SKM-1 (cell line): Measurements from ENCODE around the gene IQUB.
"Not testable (repeated sequence)": the region's sequence is repeated elsewhere in the genome, so short reads cannot be mapped to it uniquely, and the experiment has no call there.

Source experiments
- DNase-seq: peaks from one replicate; lab custom pipeline; 2025; ENCODE audit not compliant: unreplicated experiment; lab: John Stamatoyannopoulos, UW

IQUB gene

DNA sequence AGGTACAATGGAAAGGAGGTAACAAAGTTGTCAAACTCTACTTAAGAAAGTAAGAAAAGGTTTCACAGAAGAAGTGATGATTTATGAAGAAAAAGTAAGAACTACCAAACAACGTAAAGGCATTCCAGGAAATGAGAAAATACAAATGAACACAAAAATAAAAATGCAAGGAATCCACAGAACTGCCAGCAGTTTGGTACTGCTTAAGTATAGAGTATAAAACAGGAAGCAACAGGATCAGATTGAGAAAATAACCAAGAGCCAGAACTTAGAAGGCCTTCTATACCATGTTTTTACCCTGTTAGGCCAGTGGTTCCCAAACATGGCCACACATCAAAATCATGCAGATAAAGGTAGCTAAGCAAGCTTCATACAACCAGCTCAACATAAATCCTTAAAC lies 14.0 kb upstream of the IQUB start:
- DNase-seq: no peak

DNA sequence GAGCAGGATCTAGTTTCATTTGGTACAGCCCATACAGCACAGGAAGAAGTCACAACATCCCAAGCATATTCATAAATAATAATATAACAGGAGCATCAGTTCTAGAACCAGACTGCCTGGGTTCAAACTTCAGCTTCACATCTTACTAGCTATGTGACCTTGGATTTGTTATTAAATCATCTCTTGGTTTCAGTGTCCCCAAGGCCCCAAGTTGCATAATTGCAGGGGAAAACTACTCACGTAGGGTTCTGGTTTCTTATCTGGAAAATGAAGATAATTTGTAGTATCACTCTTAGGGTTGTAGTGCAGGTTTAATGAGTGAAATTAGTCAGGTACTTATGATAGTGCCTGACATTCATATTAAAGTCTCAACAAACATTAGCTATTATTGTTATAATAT lies 5.5 kb upstream of the IQUB start:
- DNase-seq: no peak

DNA sequence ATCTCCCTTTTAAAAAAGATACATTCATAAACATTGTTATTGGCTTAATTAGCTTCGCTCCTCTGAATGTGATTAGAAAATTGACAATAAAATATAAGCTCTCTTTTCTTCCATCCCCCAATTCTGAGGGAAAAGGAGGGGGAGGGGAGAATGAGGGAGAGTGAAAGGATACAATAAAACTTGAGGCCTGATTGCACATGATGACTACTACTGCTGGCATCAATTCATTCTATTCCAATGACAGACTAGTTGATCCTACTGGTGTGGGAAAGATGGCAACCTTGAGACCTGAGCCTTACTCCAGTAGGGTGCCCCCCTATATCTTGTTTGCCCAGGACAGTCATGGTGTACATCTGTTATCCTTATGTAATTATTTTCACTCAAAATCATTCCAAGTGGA lies 4.5 kb upstream of the IQUB start:
- DNase-seq: no peak

DNA sequence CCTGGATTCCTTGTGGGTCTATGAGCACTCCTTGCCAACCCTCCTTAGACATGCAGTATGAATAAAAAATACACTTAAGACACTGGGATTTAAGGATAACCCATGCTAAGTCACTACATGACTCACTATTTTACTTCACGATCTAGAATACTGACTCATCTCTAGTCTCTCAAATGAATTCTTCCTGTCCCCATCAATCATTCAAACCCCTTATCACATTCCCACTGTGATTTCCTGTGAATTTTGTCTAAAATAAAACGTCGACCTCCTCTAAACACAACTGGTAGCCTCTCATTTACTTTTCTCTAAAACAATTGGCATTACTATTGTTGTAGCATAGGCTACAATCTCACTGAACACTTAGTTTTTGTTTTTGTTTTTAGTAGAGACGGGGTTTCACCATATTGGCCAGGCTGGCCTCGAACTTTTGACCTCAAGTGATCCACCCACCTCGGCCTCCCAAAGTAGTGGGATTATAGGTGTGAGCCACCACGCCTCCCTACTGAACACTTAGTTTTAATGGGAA lies 3.9 kb upstream of the IQUB start:
- no peak for DNase-seq

DNA sequence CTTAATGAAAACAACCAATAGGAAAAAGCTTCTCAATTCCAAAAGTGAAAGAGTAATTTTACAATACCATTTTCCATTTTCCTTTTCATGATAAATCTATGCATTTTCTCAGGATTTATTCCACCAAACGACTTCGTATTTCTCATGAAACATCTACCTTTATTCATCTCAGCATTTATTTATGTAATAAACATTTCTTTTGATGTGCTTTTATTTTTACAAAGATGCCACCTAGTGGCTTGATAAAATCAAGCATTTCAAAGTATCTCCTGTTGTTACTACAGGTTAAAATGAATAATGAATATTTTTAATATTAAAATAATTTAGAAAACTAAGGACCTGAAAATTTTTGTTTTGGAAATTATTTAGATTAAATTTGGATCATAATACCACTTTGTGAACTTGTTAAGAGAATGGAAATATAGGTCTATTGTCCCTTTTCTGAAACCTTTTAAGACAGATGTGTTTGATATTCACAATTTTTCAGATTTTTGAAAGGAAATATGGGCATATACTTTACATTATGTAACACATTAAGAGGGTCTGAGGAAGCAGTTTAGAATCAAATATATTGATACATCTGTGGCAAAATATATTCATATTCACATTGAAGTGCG lies 2.7 kb upstream of the IQUB start:
- no peak for DNase-seq

DNA sequence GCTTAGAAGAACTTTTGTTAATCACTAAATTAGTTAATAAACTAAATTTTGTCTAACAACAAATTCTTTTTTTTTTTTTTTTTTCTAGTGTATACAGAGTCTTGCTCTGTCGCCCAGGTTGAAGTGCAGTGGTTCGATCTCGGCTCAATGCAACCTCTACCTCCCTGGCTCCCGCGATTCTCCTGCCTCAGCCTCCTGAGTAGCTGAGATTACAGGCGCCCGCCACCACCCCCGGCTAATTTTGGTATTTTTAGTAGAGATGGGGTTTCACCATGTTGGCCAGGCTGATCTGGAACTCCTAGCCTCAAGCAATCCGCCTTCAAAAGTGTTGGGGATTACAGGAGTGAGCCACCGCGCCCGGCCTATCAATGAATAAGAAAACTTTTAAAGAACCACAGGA lies 1.1 kb upstream of the IQUB start:
- DNase-seq: no peak

DNA sequence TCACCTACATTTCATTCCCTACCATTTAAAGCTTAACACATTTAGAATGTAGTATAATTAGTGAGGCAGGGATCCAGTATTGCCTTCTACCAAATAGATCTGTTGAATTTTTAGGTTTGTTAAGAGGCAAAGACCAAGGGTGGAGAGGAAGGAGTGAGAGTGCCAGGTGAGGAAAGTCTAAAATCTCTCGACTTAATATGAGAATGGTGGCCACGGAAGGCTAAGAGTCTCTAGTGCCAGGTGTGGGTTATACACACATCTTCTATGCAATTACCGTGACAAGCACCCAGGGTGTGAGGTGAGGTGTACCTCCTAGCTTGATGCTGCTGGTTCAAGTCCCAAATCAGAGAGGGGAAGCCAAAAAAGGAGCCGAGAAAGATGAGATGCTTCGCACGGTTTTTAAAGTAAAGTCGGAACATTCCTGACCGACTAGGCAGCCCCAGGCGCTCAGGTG lies 439 bp downstream of the IQUB start:
- DNase-seq: no peak

DNA sequence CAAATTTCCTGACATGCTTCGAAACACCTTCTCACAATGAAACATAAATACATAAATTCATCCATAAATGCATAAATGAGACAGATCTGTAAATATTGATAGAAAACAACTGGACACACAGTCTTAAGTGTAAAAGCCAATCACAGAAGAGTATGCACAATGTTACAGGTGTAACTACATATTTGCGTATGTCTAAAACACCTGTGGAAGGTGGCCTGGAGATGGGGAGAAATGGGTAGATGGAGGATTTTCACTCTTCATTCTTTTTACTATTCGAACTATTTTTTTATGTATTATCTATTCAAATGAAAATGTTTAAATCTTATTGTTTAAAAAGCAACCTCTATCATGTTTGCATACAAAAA lies 860 bp downstream of the IQUB start:
- no peak for DNase-seq

DNA sequence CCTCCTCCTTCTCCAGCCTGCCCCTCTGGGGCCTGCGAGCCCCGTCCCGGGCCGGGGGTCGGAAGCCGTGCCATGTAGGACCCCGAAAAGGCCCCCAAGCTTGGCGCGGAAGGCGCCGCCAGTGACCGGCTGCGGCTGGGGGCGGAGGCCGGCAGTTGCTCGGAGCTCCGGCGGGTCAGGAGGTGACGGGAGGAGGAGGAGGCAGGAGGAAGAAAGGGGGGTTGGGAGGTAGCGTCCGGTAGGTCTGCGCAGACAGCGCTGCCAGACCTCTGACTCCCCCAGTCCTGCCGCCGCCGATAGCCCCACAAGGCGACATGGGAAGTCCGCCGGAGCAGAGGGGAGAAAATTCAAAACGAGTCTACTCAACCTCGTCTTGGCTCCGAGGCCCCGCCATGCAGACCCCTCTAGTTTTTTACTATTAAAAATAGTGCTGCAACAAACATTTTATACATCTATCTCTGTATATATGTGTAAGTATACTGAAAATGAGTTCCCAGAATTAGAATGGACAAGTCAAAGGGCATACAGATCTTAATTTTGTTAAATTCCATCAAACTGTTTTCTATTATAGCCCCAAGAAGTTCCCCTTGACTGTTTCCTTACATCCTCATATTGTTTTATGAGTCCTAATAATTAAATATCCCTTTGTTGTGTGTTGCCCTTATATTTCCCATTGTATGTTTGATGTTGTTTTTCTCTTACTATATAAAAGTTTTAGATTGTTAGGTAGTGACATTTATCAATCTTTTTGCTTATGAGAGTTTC lies 1.4 kb downstream of the IQUB start:
- DNase-seq: peak; percentile 12

DNA sequence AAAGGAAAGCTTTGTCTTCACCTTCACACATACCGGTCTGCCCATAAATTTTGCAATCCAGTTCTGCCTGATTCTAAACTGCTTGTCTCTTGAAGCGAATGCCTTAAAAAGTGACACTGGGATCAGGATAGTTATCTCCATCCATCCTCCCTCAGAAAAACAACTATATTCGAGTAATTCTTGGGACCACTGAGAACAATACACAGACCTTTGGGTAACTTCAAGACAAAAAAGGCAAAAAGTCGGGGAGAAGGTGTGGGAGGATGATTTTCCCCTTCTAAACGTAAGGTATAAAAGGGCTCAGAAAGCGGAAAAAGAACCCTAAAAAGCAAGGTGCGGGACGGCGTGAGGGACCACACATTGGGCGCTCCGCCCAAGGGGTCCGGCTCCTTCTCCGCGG lies 2.1 kb downstream of the IQUB start:
- not testable (repeated sequence) for DNase-seq

DNA sequence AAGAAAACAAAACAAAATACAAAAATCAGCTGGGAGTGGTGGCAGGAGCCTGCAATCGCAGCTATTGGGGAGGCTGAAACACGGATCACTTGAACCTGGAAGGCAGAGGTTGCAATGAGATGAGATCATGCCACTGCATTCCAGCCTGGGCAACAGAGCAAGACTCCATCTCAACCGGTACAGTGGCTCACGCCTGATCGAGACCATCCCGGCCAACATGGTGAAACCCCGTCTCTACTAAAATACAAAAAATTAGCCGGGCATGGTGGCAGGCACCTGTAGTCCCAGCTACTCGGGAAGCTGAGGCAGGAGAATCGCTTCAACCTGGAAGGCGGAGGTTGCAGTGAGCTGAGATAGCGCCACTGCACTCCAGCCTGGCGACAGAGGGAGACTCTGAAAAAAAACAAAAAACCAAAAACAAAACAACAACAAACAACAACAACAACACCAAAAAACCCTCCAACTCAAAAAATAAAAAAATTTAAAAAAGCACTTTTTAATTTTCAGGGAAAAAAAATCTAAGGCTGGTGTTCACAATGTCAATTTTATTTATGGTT lies 4.3 kb downstream of the IQUB start:
- DNase-seq: not testable (repeated sequence)

DNA sequence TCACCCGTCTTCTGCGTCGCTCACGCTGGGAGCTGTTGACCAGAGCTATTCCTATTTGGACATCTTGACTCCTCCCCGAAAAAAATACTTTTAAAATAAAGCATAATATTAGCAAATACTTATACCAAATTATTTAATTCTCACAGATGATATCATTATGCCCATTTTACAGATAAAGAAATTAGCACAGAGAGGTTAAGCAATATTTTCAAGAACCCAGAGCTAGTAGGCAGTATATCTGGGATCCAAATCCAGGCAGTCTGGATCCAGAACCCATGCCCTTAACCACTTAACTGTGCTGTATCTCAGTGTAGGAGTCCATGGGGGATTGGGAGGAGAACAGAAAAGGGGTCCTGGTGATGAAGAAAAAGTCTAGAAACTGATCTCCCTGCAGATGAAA lies 6.1 kb downstream of the IQUB start:
- DNase-seq: no peak

DNA sequence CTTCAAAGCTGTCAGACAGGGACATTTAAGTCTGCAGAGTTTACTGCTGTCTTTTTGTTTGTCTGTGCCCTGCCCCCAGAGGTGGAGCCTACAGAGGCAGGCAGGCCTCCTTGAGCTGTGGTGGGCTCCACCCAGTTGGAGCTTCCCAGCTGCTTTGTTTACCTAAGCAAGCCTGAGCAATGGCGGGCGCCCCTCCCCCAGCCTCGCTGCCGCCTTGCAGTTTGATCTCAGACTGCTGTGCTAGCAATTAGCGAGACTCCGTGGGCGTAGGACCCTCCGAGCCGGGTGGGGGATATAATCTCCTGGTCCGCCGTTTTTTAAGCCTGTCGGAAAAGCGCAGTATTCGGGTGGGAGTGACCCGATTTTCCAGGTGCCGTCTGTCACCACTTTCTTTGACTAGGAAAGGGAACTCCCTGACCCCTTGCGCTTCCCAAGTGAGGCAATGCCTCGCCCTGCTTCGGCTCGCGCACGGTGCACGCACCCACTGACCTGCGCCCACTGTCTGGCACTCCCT lies 6.6 kb downstream of the IQUB start:
- DNase-seq: not testable (repeated sequence)

DNA sequence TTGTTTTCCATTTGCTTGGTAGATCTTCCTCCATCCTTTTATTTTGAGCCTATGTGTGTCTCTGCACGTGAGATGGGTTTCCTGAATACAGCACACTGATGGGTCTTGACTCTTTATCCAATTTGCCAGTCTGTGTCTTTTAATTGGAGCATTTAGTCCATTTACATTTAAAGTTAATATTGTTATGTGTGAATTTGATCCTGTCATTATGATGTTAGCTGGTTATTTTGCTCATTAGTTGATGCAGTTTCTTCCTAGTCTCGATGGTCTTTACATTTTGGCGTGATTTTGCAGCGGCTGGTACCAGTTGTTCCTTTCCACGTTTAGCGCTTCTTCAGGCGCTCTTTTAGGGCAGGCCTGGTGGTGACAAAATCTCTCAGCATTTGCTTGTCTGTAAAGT lies 7.9 kb downstream of the IQUB start:
- DNase-seq: not testable (repeated sequence)

DNA sequence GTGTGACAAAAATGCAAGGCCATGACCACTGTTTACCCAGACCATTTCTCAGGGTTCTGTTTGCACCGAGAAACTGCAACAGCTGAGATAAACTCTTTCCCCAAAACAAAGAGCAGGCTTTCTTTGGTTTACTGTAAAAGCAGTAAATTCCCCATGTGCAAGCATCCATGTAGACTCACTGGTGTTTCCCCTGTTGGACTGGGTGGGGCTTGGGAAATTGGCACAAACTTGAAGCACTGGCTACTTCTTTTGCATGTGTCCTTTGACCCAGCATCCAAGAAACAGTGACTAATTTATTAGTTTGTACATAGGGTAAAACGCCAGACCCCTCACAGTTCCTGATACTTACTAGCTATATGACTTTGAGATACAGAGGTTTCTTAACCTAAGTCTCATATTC lies 12.3 kb downstream of the IQUB start:
- no peak for DNase-seq

DNA sequence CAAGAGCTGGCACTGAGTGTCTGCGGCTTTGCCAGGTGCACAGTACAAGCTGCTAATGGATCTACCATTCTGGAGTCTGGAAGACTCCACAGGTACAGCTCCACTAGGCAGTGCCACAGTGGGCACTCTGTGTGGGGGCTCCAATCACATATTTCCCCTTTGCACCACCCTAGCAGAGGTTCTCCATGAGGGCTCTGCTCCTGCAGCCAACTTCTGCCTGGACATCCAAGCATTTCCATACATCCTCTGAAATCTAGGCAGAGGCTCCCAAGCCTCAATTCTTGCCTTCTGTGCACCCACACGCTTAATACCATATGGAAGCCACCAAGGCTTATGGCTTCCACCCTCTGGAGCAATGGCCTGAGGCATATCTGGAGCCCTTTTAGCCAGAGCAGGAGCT lies 29.2 kb downstream of the IQUB start:
- no peak for DNase-seq

DNA sequence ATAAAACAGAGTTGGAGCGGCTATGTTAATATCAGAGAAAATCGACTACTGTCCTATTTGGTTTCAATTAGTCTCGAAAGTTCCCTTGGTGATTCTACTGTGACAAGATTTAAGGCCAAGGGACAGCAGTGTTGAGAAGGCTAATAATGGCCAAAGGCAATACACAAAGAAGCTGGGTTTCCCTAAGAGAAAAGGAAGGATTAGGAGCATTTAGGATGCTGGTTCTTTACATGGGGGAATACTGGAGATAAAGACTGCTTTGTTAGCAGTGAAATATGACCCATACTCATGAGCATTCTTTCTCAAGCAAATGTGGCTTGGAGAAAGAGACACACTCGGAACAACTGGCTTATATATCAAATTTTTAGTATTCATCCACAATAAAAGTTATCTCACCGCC lies 32.2 kb downstream of the IQUB start:
- no peak for DNase-seq

DNA sequence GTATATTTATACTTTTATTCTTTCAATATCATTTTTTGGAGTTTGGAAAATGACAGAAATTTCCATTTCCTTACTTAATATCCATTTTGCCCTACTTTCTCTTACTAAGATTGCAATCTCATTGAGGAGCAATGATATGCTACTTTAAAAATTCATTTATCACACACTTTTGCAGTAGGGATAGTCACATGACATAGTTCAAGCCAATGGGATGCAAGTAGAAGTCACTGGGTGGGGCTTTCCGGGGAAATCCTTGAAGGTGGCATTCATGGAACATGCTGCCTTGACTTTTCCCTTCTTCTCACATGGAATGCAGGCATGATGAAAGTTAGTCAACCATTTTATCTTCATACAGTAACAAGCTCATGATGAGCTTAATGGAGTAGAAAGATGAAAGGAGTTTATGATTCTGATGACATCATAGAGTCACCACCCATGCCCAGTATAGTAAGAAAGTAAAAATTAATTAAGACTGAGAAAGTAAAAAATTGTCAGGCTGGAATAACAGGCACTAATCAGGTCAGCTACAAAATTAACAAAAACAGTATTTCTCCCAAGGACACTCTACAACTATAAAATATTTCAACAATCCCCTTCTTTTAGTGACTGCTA lies 33.4 kb downstream of the IQUB start:
- no peak for DNase-seq

DNA sequence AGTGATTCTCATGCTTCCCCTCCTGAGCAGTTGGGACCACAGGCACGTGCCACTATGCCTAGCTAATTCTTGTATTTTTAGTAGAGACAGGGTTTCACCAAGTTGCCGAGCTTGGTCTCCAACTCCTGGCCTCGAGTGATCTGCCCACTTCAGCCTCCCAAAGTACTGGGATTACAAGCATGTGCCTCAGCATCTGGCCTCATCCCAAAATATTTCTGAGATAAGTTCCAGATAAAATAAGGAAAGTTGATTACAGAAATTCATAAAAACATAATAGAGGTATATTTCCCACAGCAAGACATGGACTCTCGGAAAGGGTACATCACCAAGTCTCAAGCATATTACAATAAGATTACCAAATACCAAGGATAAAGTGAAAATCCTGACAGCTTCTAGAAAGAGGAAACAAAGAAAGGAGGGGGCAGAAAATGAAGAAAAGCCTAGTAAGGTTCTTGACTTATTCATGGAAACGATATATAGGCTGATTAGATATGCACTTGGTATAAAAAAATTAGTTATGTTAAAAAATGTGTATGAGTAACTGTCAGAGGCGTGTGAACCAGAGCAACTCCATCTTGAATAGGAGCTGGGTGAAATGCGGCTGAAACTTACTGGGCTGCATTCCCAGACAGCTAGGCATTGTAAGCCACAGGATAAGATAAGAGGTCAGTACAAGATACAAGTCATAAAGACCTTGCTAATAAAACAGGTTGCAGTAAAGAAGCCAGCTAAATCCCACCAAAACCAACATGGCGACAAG lies 35.0 kb downstream of the IQUB start:
- no peak for DNase-seq

DNA sequence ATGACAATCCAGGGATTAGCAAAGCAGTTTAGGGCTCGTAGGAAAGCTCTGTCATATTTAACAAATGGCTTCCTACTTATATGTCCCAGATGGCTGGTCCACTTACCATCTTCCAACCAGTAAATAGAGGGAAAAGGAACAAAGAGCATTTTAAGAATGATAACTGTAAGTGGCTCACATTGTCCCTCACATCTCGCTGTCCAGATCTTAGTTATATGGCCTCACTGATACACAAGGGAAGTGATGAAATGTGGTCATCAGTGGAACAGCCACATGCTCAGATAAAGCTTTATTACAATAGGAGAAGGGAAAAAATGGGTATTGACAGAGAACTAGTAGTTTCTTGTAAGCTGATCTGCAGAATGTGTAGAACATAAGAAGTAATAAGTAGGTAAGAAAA lies 35.8 kb downstream of the IQUB start:
- DNase-seq: no peak

DNA sequence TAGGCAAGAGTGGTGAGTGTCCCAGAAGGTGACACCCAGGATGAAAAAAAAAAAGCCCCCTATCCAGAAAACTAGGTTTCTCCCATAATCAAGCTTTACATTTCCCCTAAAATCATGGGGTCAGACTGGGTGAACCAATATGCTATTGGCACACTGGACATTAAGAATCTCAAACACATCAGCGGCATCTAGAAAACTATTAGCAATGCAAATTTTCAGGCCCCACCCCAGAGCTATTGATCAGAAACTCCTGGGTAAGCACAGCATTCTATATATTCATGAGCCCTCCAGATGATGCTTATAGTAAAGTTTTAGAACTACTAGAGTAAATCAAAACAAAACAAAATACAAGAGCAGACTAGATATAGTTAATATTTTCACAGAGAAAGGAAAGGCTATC lies 36.4 kb downstream of the IQUB start:
- DNase-seq: no peak
